GM18499 (cell line): ENCODE measurements around the gene SMARCA4.
"Not testable (repeated sequence)": the region's sequence is repeated elsewhere in the genome, so short reads cannot be mapped to it uniquely, and the experiment has no call there.

Experiments used
- ATAC-seq: cut with Tn5 transposase; IDR thresholded peaks from one replicate; pipeline ENCODE4 v1.9.1; 2021; ENCODE audit warnings: moderate number of reproducible peaks; ENCODE audit not compliant: insufficient read depth, unreplicated experiment

Gene SMARCA4

GRCh38 chr19:11090997-11091702 lies 130.3 kb downstream of the SMARCA4 start:
- no peak for ATAC-seq

- ATAC-seq = no peak
Observed at GRCh38 chr19:11091703-11092153, 130.9 kb downstream of the SMARCA4 start.

DNA sequence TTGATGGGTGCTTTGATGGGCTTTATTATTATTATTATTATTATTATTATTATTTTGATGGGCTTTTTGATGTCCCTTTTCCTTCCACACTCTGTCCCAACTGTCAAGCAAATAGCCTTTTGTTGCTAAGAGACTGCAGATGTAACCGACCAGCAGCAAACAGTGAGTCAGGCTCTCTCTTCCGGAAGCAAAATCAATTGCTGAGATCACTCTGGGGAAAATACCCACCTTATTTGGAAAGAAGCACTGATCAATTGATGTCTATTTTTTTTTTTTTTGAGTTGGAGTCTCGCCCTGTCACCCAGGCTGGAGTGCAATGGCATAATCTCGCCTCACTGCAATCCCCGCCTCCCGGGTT lies 131.3 kb downstream of the SMARCA4 start:
- no peak for ATAC-seq

- no peak for ATAC-seq
Observed at GRCh38 chr19:11093689-11094238, 132.9 kb downstream of the SMARCA4 start.

- no peak for ATAC-seq
Observed at GRCh38 chr19:11094520-11094894, 133.7 kb downstream of the SMARCA4 start.

DNA sequence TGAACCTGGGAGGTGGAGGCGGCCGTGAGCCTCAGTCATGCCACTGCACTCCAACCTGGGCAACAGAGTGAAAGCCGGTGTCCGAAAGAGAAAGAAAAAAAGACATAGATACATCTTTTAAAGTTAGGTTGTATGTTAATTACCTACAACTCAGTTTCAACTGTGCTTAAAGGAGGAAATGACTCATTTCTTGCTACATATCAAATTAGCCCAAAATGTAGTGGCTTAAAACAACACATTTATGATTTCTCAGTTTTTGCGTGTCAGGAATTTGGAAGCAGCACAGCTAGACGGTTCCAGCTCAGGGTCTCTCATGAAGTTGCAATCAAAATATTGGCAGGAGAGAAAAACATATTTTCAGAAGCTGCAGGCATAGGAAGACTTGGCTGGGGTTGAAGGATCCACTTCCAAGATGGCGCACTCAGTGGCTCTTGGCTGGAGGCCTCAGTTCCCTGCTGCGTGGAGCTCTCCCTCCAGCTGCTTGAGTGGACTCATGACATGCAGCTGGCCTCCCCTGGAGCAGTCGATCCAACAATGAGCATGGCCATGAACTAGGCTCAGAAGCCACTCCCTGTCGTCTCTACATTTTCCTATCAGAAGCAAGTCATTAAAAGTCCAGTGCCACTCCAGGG lies 135.5 kb downstream of the SMARCA4 start:
- ATAC-seq = no peak

DNA sequence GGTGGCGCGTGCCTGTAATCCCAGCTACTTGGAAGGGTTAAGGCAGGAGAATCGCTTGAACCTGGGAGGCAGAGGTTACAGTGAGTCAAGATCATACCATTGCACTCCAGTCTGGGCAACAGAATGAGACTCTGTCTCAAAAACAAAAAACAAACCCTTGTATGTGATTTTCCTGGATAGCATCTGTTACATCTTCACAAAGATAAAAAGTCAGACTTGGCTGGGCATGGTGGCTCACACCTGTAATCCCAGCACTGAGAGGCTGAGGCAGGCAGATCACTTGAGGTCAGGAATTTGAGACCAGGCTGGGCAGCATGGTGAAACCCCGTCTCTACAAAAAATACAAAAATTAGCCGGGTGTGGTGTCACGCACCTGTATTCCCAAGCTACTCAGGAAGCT lies 136.5 kb downstream of the SMARCA4 start:
- not testable (repeated sequence) for ATAC-seq

DNA sequence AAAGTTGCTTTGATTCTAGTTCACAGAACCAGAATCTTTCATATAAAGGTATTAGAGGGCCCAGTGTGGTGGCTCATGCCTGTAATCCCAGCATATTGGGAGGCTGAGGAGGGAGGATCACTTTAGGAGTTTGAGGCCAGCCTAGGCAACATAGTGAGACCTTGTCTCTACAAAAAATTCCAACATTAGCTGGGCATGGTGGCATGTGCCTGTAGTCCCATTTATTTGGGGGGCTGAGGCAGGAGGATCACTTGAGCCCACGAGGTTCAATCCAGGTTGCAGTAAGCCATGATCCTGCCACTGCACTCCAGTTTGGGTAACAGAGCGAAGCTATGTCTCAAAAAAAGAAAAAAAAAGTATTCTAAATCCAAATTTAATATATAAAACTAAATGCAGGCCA lies 137.5 kb downstream of the SMARCA4 start:
- ATAC-seq = no peak

GRCh38 chr19:11098861-11099260 lies 138.0 kb downstream of the SMARCA4 start:
- no peak for ATAC-seq

- ATAC-seq = no peak
Observed at GRCh38 chr19:11100049-11100448, 139.2 kb downstream of the SMARCA4 start.

DNA sequence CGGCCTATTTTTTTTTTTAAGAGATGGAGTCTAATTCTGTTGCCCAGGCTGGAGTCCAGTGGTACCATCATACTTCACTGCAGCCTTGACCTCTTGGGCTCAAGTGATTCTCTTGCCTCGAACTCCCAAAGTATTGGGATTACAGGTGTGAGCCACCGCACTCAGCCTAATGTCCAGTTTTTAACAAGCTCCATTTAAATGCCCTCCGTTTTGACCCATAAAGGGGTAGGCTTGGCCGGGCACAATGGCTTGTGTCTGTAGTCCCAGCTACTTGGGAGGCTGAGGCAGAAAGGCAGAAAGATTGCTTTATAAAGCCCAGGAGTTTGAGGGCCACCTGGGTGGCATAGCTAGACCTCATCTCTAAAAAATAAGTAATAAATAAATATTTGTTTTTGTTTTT lies 140.2 kb downstream of the SMARCA4 start:
- ATAC-seq = no peak

DNA sequence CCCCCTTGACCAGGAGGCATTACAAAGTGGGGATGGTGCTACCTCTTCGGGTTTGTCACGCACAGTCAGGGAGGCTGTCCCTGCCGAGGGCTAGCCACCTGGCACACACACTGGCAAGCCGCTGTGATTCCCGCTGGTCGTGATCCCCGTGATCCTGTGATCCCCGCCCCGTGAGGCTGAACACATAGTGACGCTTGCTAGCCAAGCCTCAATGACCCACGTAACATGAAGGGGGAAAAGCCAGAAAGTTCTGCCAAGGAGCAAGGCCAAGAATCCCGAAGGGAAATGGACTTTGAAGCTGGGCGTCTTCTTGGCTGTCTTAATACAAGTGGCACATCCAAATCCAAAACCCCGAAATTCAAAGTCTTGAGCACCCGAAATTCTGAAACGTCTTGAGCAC lies 142.1 kb downstream of the SMARCA4 start:
- ATAC-seq = no peak

GRCh38 chr19:11103667-11104066 lies 142.8 kb downstream of the SMARCA4 start:
- ATAC-seq = not testable (repeated sequence)

DNA sequence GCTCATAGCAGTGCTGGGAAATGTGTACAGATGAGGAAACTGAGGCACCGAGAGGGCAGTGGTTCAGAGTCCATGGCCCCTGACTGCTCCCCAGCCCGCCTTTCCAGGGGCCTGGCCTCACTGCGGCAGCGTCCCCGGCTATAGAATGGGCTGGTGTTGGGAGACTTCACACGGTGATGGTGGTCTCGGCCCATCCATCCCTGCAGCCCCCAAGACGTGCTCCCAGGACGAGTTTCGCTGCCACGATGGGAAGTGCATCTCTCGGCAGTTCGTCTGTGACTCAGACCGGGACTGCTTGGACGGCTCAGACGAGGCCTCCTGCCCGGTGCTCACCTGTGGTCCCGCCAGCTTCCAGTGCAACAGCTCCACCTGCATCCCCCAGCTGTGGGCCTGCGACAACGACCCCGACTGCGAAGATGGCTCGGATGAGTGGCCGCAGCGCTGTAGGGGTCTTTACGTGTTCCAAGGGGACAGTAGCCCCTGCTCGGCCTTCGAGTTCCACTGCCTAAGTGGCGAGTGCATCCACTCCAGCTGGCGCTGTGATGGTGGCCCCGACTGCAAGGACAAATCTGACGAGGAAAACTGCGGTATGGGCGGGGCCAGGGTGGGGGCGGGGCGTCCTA lies 144.3 kb downstream of the SMARCA4 start:
- no peak for ATAC-seq

- no peak for ATAC-seq
Observed at GRCh38 chr19:11106477-11106876, 145.6 kb downstream of the SMARCA4 start.

DNA sequence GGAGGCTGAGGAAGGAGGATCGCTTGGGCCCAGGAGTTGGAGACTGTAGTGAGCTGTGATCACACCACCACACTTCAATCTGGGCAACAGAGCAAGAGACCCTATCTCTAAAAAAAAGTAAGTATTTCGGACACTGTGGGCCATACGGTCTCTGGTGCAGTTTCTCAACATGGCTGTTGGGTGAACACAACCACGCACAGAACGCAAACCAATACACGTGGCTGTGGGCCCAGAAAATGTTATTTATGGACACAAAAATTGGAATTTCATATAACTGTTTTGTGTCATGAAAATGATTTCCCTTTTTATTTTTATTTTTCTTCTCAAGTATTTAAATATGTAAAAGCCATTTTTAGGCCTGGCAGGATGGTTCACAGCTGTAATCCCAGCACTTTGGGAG lies 147.9 kb downstream of the SMARCA4 start:
- no peak for ATAC-seq

- ATAC-seq = no peak
Observed at GRCh38 chr19:11111117-11111770, 150.4 kb downstream of the SMARCA4 start.

DNA sequence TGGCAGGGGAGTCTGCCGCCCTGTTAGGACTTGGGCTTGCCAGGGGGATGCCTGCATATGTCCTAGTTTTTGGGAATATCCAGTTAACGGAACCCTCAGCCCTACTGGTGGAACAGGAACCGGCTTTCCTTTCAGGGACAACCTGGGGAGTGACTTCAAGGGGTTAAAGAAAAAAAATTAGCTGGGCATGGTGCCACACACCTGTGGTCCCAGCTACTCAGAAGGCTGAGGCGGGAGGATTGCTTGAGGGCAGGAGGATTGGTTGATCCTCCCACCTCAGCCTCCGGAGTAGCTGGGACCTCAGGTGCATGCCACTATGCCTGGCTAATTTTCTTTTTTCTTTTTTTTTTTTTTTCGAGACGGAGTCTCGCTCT lies 150.9 kb downstream of the SMARCA4 start:
- ATAC-seq = no peak
